Brain pericyte (primary cell): ENCODE measurements around the gene ATP6AP1.
"Not testable (repeated sequence)": the region's sequence is repeated elsewhere in the genome, so short reads cannot be mapped to it uniquely, and the experiment has no call there.

ENCODE experiments used
- DNase-seq: peaks from one replicate; pipeline ENCODE4 v3.0.0-alpha.2; 2012; ENCODE audit warnings: low read depth, low spot score

The ATP6AP1 gene

GRCh38 chrX:154428176-154429171 lies at the start of gene ATP6AP1:
ATP6AP1 (plus strand) TSS chrX:154428677; CDS start chrX:154428693, 16 bp downstream.
- peak; percentile 82 for DNase-seq

- DNase-seq, result peak; percentile 97
These were observed 49.5 kb upstream of the ATP6AP1 start, which contains the start of gene EMD for GRCh38 chrX:154378799-154379568. EMD (plus strand) TSS chrX:154379295; CDS start chrX:154379485, 190 bp downstream.

- DNase-seq, result no peak
These were observed 48.9 kb upstream of the ATP6AP1 start for GRCh38 chrX:154379569-154379951.

GRCh38 chrX:154380153-154380552 lies 48.3 kb upstream of the ATP6AP1 start:
- no peak for DNase-seq

- DNase-seq, result no peak
These were observed 47.7 kb upstream of the ATP6AP1 start for GRCh38 chrX:154380787-154381186.

- DNase-seq, result no peak
These were observed 47.2 kb upstream of the ATP6AP1 start for GRCh38 chrX:154381271-154381670.

- no peak for DNase-seq
These were observed 45.9 kb upstream of the ATP6AP1 start for GRCh38 chrX:154382483-154383069.

GRCh38 chrX:154383359-154384283 lies 44.9 kb upstream of the ATP6AP1 start:
- no peak for DNase-seq

- DNase-seq, result no peak
These were observed 44.1 kb upstream of the ATP6AP1 start for GRCh38 chrX:154384284-154384892.

- DNase-seq, result not testable (repeated sequence)
These were observed 40.4 kb upstream of the ATP6AP1 start for GRCh38 chrX:154388094-154388493.

- not testable (repeated sequence) for DNase-seq
These were observed 39.8 kb upstream of the ATP6AP1 start for GRCh38 chrX:154388649-154389048.

- not testable (repeated sequence) for DNase-seq
These were observed 38.4 kb upstream of the ATP6AP1 start for GRCh38 chrX:154389812-154390747.

- DNase-seq, result not testable (repeated sequence)
These were observed 32.1 kb upstream of the ATP6AP1 start for GRCh38 chrX:154396363-154396762.

- no peak for DNase-seq
These were observed 31.2 kb upstream of the ATP6AP1 start for GRCh38 chrX:154396973-154397887.

GRCh38 chrX:154397888-154398667 lies 30.4 kb upstream of the ATP6AP1 start, which contains the start of gene RPL10:
RPL10 (plus strand) TSS chrX:154398377; CDS start chrX:154398520, 143 bp downstream.
- peak; percentile 91 for DNase-seq

GRCh38 chrX:154398668-154399526 lies 29.6 kb upstream of the ATP6AP1 start:
- DNase-seq, result peak; percentile 55
